HepG2 (cell line): ENCODE results near the gene ZMYND8. TPM values are rescaled to one million over a fixed set of nuclear protein-coding genes. Genes with fewer than 3 reads are reported as not detected.

ENCODE experiments used
- GABPA ChIP-seq, 2 experiments: IDR thresholded peaks; 2 replicates each; pipeline ENCODE4 v1.6.1; 2011 to 2016; ENCODE audit warnings: low read depth in 2 of 2, low read length in 1 of 2, missing biosample characterization in 1 of 2, missing genetic modification characterization in 1 of 2
- HNRNPH1 ChIP-seq: fragments of 200-400 bp; formaldehyde crosslinking; optimal IDR thresholded peaks from 2 replicates; pipeline ENCODE3; 2017; ENCODE audit warnings: mild to moderate bottlenecking, low read depth, low read length
- HNRNPL ChIP-seq: fragments of 200-400 bp; formaldehyde crosslinking; IDR thresholded peaks from 2 replicates; pipeline ENCODE4 v1.6.1; 2017; ENCODE audit warnings: mild to moderate bottlenecking, low read depth, low read length
- MAF1 ChIP-seq: sonication (generic); formaldehyde crosslinking; IDR thresholded peaks from 2 replicates; pipeline ENCODE4 v1.5.0; 2020; ENCODE audit warnings: missing genetic modification reagents, borderline replicate concordance
- SP4 ChIP-seq: sonication (generic); formaldehyde crosslinking; IDR thresholded peaks from 2 replicates; pipeline ENCODE4 v1.8.1; 2023; ENCODE audit warnings: mild to moderate bottlenecking, missing genetic modification reagents
- TFE3 ChIP-seq: IDR thresholded peaks from 2 replicates; pipeline ENCODE4 v1.6.1; 2016
- TOE1 ChIP-seq: sonication (generic); formaldehyde crosslinking; IDR thresholded peaks from 2 replicates; pipeline ENCODE4 v1.4.0; 2020; ENCODE audit warnings: mild to moderate bottlenecking, missing genetic modification reagents
- YY1 ChIP-seq: IDR thresholded peaks from 2 replicates; pipeline ENCODE4 v1.6.1; 2011; ENCODE audit warnings: low read length, low read depth, moderate library complexity, mild to moderate bottlenecking; ENCODE audit not compliant: insufficient read depth, insufficient replicate concordance
- ZNF232 ChIP-seq: sonication (generic); formaldehyde crosslinking; IDR thresholded peaks from 2 replicates; pipeline ENCODE4 v1.4.0; 2020; ENCODE audit warnings: missing genetic modification reagents, borderline replicate concordance
- ZNF484 ChIP-seq: sonication (generic); formaldehyde crosslinking; IDR thresholded peaks from 2 replicates; pipeline ENCODE4 v1.5.1; 2020; ENCODE audit warnings: mild to moderate bottlenecking, low read depth, missing genetic modification reagents, borderline replicate concordance
- ZNF550 ChIP-seq: sonication (generic); formaldehyde crosslinking; IDR thresholded peaks from 2 replicates; pipeline ENCODE4 v1.4.0; 2020; ENCODE audit warnings: mild to moderate bottlenecking, missing genetic modification reagents, borderline replicate concordance
- ZNF558 ChIP-seq: sonication (generic); formaldehyde crosslinking; IDR thresholded peaks from 2 replicates; pipeline ENCODE4 v1.9.0; 2022; ENCODE audit warnings: mild to moderate bottlenecking, missing genetic modification reagents, borderline replicate concordance
- ZNF609 ChIP-seq: sonication (generic); formaldehyde crosslinking; IDR thresholded peaks from 2 replicates; pipeline ENCODE4 v1.4.0; 2020; ENCODE audit warnings: mild to moderate bottlenecking, missing genetic modification reagents, borderline replicate concordance
- ZNF704 ChIP-seq: sonication (generic); formaldehyde crosslinking; IDR thresholded peaks from 2 replicates; pipeline ENCODE4 v1.8.1; 2023; ENCODE audit warnings: mild to moderate bottlenecking, inconsistent platforms, moderate library complexity, missing genetic modification reagents, borderline replicate concordance
- ZNF737 ChIP-seq: sonication (generic); formaldehyde crosslinking; IDR thresholded peaks from 2 replicates; pipeline ENCODE4 v1.5.0; 2020; ENCODE audit warnings: missing genetic modification reagents, mild to moderate bottlenecking, borderline replicate concordance
- ZSCAN25 ChIP-seq: sonication (generic); formaldehyde crosslinking; IDR thresholded peaks from 2 replicates; pipeline ENCODE4 v1.8.0; 2022; ENCODE audit warnings: mild to moderate bottlenecking, missing genetic modification reagents
- polyA plus RNA-seq, 8 experiments: library from polyadenylated mRNA; depleted of rRNA in 3 of 8; stranded (reverse) in 7 of 8; unstranded in 1 of 8; fragments of >200 nt; fragmentation: Illumina TruSeq in 4 of 8; extraction: Trizol in 4 of 8; gene quantifications; 2 replicates each; pipeline versions ENCODE4 v1.2.1 to v1.2.3, GENCODE V29; 2011 to 2016; ENCODE audit warnings: low read depth in 4 of 8, missing spikeins in 1 of 8, mixed read lengths in 1 of 8; ENCODE audit not compliant: insufficient read depth in 1 of 8
- total RNA-seq, 5 experiments: library from RNA; depleted of rRNA; stranded (reverse); fragments of >200 nt; fragmentation: Illumina TruSeq; extraction: Trizol; gene quantifications; 2 replicates each; pipeline ENCODE4 v1.2.3, GENCODE V29; 2016; ENCODE audit warnings: low read depth in 1 of 5
- TF ChIP-seq, protein P1 (sequence below): sonication (generic); formaldehyde crosslinking; IDR thresholded peaks from 2 replicates; pipeline ENCODE4 v1.4.0; 2020; ENCODE audit warnings: missing genetic modification reagents

Gene ZMYND8
- total and polyA plus RNA-seq, 2 of the 13 experiments (the other 11 are each of a cell fraction or from before 2014, with no cell fraction given): 53.9 to 84.7 TPM

DNA sequence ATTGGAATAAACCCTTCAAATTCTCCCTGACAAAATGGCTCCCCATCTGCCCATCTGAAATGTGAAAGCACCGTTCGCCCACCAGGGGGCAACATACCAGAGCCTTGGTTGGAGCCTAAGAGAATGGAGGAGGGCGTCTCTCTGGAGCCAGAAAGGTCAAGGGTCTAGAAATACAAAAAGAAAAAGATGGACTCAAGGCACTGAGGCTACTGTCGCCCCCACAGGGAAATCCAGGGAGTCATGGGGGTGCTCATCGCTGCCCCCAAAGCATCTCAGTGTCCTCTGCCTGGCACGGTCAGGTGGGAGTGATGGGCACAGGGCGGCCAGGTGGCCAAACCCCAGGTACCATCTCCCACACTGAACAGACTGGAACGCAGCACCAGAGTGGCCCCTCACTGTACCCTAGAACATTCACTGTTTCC, 136.3 kb downstream of the ZMYND8 start (continued):
- TF ChIP-seq TOE1 (CRISPR knock-in tag): no peak
- TF ChIP-seq YY1: peak; percentile 86
- no peak for TF ChIP-seq HNRNPH1
- TF ChIP-seq MAF1 (CRISPR knock-in tag): no peak
- TF ChIP-seq ZNF737 (CRISPR knock-in tag): no peak
- no peak for TF ChIP-seq GABPA (IDR thresholded peaks at IDR 0.05; ENCODE audit: low read depth, low read length)
- no peak for TF ChIP-seq GABPA (CRISPR knock-in tag; IDR thresholded peaks at IDR 0.05; ENCODE audit: low read depth)
- 0 out of 2 replicates have a peak, but pooled peaks have one; percentile 44 for TF ChIP-seq HNRNPL
- TF ChIP-seq, protein P1, sequence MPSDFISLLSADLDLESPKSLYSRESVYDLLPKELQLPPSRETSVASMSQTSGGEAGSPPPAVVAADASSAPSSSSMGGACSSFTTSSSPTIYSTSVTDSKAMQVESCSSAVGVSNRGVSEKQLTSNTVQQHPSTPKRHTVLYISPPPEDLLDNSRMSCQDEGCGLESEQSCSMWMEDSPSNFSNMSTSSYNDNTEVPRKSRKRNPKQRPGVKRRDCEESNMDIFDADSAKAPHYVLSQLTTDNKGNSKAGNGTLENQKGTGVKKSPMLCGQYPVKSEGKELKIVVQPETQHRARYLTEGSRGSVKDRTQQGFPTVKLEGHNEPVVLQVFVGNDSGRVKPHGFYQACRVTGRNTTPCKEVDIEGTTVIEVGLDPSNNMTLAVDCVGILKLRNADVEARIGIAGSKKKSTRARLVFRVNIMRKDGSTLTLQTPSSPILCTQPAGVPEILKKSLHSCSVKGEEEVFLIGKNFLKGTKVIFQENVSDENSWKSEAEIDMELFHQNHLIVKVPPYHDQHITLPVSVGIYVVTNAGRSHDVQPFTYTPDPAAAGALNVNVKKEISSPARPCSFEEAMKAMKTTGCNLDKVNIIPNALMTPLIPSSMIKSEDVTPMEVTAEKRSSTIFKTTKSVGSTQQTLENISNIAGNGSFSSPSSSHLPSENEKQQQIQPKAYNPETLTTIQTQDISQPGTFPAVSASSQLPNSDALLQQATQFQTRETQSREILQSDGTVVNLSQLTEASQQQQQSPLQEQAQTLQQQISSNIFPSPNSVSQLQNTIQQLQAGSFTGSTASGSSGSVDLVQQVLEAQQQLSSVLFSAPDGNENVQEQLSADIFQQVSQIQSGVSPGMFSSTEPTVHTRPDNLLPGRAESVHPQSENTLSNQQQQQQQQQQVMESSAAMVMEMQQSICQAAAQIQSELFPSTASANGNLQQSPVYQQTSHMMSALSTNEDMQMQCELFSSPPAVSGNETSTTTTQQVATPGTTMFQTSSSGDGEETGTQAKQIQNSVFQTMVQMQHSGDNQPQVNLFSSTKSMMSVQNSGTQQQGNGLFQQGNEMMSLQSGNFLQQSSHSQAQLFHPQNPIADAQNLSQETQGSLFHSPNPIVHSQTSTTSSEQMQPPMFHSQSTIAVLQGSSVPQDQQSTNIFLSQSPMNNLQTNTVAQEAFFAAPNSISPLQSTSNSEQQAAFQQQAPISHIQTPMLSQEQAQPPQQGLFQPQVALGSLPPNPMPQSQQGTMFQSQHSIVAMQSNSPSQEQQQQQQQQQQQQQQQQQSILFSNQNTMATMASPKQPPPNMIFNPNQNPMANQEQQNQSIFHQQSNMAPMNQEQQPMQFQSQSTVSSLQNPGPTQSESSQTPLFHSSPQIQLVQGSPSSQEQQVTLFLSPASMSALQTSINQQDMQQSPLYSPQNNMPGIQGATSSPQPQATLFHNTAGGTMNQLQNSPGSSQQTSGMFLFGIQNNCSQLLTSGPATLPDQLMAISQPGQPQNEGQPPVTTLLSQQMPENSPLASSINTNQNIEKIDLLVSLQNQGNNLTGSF (CRISPR knock-in tag): no peak
- no peak for TF ChIP-seq ZNF558 (CRISPR knock-in tag)
- no peak for TF ChIP-seq ZSCAN25 (CRISPR knock-in tag)
- TF ChIP-seq SP4 (CRISPR knock-in tag): no peak
- TF ChIP-seq ZNF232 (CRISPR knock-in tag): no peak
- no peak for TF ChIP-seq ZNF550 (CRISPR knock-in tag)
- TF ChIP-seq TFE3: no peak
- no peak for TF ChIP-seq ZNF484 (CRISPR knock-in tag)
- no peak for TF ChIP-seq ZNF704 (CRISPR knock-in tag)
- TF ChIP-seq ZNF609: no peak
